ENCODE data around the gene DBNL.
A peak's percentile ranks its signal among the peaks of the same experiment; 100 is the strongest.

Gene DBNL

DNA sequence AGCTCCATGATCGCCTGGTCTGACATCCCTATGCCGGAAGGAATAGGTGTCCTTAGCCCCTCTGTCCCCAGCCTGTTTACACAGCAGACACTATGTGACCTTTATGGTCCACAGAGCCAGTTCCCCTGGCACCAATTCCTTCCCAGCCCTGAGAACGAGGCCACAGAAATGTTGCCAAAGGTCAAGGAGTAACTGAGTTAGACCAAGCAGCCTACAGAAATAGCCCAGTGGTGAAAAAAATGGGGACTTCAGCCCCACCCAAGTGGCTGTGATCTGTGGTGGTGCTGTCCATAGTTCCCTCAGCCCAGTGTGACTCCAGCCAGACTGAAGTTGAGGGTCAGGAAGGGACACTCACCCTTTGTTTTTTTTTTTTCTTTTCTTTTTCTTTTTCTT is 18.4 kb downstream of the DBNL start:
- no peak for DNase-seq

DNA sequence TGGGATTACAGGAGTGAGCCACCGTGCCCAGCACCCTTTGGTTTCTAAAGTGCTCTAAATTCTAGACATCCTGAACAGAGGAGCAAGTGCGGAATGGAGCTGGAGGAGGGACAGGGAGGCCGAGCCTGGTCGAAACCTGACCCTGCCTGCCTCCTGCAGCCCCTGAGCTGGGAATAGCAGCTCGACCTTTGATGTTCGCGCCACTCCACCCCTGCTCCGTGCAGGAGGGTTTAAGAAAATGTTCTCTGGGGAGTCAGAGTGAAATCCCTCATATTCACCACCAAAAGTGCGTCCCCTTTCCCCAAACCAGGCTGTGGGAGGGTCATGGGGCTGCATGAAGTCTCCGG is 19.0 kb downstream of the DBNL start:
- no peak for DNase-seq

DNA sequence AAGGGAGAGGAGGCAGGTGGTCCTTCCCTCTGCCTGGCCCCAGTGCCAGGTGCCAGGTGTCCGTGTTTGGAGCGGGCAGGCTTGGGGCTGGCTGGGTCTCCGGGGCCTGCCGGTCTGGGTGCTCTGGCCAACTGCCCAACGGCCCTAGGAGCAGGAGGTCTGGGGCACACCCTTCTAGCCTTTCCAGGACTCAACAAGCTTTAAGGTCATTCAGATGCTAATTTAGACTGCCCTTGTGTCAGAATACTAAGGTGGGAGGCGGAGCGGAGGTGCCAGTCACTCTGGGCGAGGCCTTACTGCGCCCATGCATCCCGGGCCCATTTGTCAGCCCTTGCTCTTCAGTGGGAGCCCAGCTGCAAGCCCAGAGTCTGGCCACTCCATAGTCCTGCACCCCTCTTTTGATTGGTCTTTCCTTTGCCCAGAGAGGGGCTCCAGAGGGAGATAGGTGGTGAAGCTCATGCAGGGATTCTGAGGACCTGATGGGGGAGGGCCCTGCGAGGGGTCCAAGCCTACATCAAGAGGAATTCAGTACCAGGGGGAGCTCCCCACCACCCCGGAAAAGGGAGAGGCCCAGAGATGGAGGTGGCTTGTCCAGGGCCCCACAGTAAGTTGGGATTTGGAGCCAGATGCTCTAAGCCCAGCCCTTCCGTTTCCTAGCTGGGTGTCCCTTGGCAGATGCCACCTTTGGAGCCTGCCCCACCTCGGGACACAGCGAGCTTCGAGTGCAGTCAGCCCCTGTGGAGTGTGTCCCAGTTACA is 19.6 kb downstream of the DBNL start:
- no peak for DNase-seq

GRCh38 chr7:44064791-44065430 is 20.4 kb downstream of the DBNL start:
- DNase-seq = no peak

DNA sequence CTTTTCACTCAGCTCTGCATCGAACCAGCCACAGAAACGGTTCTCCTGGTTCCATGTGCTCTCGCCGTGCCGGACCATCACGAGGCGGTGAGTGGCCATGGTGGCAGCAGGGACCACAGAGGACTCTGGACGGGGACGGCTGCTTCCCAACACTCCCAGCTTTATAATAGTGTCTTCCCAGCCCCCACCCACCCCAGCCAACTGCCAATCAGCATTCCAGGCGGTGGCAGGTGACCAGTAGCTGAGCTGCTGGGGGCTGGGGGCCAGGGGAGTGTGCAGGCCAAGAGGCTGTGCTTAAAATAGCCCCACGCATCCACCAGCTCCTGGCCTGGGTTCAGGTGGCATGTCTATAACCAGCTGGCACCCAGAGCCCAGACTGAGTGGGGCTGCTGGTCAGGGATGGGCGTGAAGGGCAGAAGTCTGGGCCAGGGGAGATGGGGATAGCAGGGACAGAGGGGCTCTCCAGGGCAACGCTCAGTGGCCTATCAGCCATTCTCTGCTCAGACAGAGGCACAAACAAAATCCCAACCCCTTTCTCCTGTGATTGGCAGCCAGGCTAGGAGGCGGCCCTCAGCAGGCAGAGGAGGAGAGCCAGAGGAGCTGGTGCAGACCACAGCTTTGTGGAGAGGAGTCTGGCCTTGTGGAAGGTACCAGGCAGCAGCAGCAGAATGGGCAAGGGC is 21.1 kb downstream of the DBNL start, which contains the start of gene PGAM2:
Gene PGAM2, minus strand, starts transcription at position 137 of the 680 bp plus-strand sequence. Its CDS starts 38 bp downstream, at position 99.
- DNase-seq = no peak

GRCh38 chr7:44066111-44066460 is 21.6 kb downstream of the DBNL start:
- DNase-seq = no peak

DNA sequence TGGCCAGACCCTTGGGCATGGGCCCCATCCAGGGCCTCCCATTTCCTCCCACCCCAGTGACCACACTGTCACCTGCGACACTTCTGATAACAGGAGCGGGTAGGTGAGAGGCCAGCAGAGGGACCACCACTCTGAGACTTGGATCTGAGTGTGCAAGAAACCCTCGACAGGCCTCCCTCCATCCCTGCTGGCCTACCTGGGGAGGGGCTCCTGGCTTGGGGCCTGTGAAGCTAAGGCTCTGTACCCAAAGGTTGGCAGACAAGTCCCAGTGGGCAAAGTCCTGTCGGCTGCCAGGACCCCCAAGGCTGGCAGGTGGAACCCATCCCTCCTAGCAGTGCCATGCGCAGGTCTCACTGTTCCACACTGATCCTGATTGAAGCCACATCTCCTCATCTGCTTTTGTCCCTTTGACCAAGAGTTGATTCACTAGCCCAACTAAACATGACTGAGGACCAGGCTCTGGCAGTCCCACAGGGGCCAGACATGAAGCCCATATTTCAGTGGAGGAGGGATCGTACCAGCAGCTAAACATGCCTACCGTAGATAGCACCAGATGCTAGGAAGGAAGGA is 22.1 kb downstream of the DBNL start:
- no peak for DNase-seq

GRCh38 chr7:44067064-44067951 is 22.8 kb downstream of the DBNL start:
- no peak for DNase-seq

- no peak for DNase-seq
Observed at GRCh38 chr7:44068054-44068453, 23.6 kb downstream of the DBNL start.

DNA sequence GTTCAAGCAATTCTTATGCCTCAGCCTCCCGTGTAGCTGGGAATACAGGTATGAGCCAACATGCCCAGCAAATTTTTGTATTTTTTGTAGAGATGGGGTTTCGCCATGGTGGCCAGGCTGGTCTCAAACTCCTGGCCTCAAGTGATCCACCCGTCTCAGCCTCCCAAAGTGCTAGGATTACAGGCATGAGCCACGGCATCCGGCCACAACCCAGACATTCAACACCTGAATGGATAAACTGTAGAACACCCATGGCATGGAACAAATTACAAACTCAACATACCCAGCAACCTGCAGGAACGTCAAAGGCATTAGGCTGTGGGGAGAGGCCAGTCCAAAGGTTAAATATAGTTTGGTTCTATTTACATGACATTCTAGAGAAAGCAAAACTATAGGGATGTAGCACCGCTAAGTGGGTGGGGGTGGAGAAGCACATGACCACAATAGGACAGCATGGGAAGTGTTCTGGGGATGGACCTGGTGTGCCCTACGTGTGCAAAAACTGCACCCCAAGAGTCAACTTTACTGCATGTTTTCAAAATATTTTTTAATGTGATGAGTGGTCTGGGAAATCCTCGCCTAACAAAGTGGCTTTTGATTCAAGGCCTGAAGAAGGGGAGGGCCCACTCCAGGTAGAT is 27.3 kb downstream of the DBNL start:
- DNase-seq = no peak

DNA sequence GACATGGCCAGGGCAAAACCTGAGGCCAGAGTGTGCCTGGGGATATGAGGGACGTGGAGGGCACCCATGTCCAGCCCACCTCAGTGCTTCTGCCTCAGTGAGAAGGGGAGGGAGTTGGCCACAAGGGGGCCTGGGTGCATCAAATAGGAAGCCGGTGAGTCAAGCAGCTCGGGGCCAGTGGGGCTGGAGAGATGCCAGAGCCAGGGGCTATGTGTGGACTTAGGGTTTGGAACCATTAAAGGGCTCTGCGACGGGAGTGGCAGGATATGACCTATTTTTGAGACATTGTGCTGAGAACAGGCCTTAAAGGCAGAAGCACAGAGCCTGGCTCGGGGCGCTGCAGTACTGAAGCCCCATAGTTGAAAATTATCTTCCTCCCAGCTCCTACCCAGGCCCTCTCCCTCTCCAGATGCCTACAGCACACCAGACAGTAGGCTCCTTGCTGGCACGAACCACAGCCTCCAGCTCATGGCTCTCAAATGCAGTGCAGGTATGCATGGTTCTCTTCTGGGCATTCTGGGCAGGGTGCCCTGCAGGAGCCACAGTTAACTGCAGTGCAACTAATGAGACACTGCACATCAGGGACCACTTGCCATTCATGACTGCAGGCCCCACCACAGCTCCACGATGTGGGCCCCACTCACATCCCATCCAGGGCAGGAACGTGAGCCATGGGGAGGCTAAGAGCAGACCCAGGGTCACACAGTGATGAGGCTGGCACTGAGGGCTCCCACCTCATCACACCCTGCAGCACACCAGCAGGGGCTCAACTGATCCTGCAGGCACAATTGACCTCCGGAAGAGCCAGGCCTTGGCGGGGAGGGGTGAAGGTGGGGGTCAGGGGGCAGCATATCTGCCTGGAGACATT is 28.1 kb downstream of the DBNL start:
- DNase-seq = peak; percentile 28

- DNase-seq = peak; percentile 30
Observed at GRCh38 chr7:44073664-44074348, 29.3 kb downstream of the DBNL start.

GRCh38 chr7:44074349-44074695 is 29.8 kb downstream of the DBNL start:
- no peak for DNase-seq

- no peak for DNase-seq
Observed at GRCh38 chr7:44075296-44076075, 31.0 kb downstream of the DBNL start.

GRCh38 chr7:44076101-44076895 is 31.8 kb downstream of the DBNL start:
- DNase-seq = no peak

GRCh38 chr7:44077061-44077460 is 32.6 kb downstream of the DBNL start:
- DNase-seq = no peak

- DNase-seq = no peak
Observed at GRCh38 chr7:44077681-44078091, 33.2 kb downstream of the DBNL start.

GRCh38 chr7:44078521-44078920 is 34.0 kb downstream of the DBNL start:
- DNase-seq = no peak

Data from activated T-cell treated with anti-CD3 and anti-CD28 coated beads for 4 hours (primary cell).